ENCODE results near the gene STK17A.
"Not testable (repeated sequence)": the region's sequence is repeated elsewhere in the genome, so short reads cannot be mapped to it uniquely, and the experiment has no call there.

STK17A gene

GRCh38 chr7:43572516-43573049, 10.3 kb upstream of the STK17A start:
- TF ChIP-seq EZH2 (IDR thresholded peaks at IDR 0.05) (no peak), FOXP2 (optimal IDR thresholded peaks at IDR 0.05; ENCODE audit: control extremely low read depth, extremely low read length, insufficient read depth) (no peak), POLR2AphosphoS5 (IDR thresholded peaks at IDR 0.05; ENCODE audit: borderline replicate concordance, low read depth, low read length) (no peak)
- DNase-seq (ENCODE audit: low read depth, low spot score) = peak; percentile 48

GRCh38 chr7:43573832-43574231, 9.1 kb upstream of the STK17A start:
- H3K27ac ChIP-seq; DNase-seq (ENCODE audit: low read depth, low spot score); H3K4me3 ChIP-seq; H3K36me3 ChIP-seq (ENCODE audit: insufficient read depth, low read length); H3K9ac ChIP-seq (ENCODE audit: insufficient read length); H3K9me3 ChIP-seq (ENCODE audit: low read depth, low read length): not testable (repeated sequence)

More at GRCh38 chr7:43572516-43573049, 10.3 kb upstream of the STK17A start:
- H3K9ac ChIP-seq (ENCODE audit: insufficient read length) = no peak overlapping the region
- H3K36me3 ChIP-seq (ENCODE audit: insufficient read depth, low read length) = no peaks in the 10 kb centered on the region
- H3K27ac ChIP-seq = peak overlapping the region; percentile 46; the same call in 1 of the 2 replicates
- H3K9me3 ChIP-seq (ENCODE audit: low read depth, low read length) = no peaks in the 10 kb centered on the region
- H3K4me3 ChIP-seq = no peak overlapping the region

DNA sequence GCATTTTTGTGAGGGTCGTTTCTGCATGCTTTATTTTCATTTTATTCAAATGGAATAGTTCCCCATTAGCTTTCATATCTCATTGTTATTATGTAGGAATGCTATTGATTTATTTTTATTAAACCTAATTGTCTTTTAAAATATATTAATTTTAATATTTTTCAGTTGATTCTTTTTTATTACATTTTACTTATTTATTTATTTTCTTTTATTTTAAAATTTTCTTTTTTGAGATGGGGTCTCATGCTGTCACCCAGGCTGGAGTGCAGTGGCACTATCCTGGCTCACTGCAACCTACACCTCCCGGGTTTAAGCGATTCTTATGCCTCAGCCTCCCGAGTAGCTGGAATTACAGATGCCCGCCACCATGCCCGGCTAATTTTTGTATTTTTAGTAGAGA, 7.4 kb upstream of the STK17A start:
- Histone ChIP-seq H3K4me3 (no peak overlapping the region), H3K9ac (ENCODE audit: insufficient read length) (no peak overlapping the region), H3K9me3 (ENCODE audit: low read depth, low read length) (no peaks in the 10 kb centered on the region), H3K27ac (no peak overlapping the region), H3K36me3 (ENCODE audit: insufficient read depth, low read length) (no peaks in the 10 kb centered on the region)
- no peak for TF ChIP-seq FOXP2 (optimal IDR thresholded peaks at IDR 0.05; ENCODE audit: control extremely low read depth, extremely low read length, insufficient read depth)
- no peak for TF ChIP-seq POLR2AphosphoS5 (IDR thresholded peaks at IDR 0.05; ENCODE audit: borderline replicate concordance, low read depth, low read length)
- DNase-seq (ENCODE audit: low read depth, low spot score) = no peak

GRCh38 chr7:43576241-43576640, 6.7 kb upstream of the STK17A start:
- no peak for DNase-seq (ENCODE audit: low read depth, low spot score)
- Histone ChIP-seq H3K27ac (no peak overlapping the region), H3K4me3 (no peak overlapping the region), H3K9me3 (ENCODE audit: low read depth, low read length) (no peaks in the 10 kb centered on the region), H3K36me3 (ENCODE audit: insufficient read depth, low read length) (no peaks in the 10 kb centered on the region), H3K9ac (ENCODE audit: insufficient read length) (no peak overlapping the region)
- TF ChIP-seq EZH2 (IDR thresholded peaks at IDR 0.05) (no peak), POLR2AphosphoS5 (IDR thresholded peaks at IDR 0.05; ENCODE audit: borderline replicate concordance, low read depth, low read length) (no peak), FOXP2 (optimal IDR thresholded peaks at IDR 0.05; ENCODE audit: control extremely low read depth, extremely low read length, insufficient read depth) (no peak)

- no peak for DNase-seq (ENCODE audit: low read depth, low spot score)
- no peak overlapping the region for H3K27ac ChIP-seq
- TF ChIP-seq POLR2AphosphoS5 (IDR thresholded peaks at IDR 0.05; ENCODE audit: borderline replicate concordance, low read depth, low read length) (no peak), EZH2 (IDR thresholded peaks at IDR 0.05) (no peak), FOXP2 (optimal IDR thresholded peaks at IDR 0.05; ENCODE audit: control extremely low read depth, extremely low read length, insufficient read depth) (no peak)
These were observed 5.4 kb upstream of the STK17A start for GRCh38 chr7:43577485-43577951.

DNA sequence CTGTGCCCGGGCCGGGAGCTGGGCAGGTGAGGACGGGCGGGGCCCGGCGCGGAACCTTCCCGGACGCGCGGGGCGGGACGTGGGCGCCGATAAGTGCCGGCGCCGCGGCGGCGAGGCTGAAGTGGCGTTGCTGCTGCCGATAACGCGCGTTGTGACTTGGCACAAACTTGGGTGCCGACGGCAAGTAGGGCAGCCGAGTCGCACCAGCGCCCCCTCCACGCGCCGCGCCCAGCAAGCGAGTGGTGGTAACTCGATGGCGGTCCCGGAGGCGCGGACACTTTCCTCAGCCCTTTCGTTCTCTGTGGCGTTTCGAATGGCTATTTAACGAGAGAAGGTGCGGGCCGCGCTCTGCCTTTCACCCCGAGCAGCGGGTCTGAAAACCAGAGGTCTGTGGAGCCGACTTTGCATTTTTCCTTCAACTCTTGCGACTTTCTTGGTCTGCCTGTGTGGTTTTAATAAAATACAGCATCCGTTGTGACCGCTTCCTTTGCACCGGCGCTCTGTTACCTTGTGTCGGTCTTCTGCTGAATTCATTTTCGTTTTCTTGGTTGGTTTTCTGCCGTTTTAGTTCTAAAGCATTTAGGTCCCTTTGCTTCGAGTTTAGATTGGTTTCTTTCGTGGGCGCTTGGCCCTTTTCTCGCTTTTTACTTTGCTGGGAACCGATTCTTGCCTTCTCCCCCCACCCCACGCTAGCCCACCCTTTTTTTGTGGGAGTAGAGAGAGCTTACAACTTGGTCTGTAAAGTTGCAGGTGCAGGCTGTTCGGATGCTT, 701 bp downstream of the STK17A start:
- TF ChIP-seq FOXP2 (optimal IDR thresholded peaks at IDR 0.05; ENCODE audit: control extremely low read depth, extremely low read length, insufficient read depth) (no peak), POLR2AphosphoS5 (IDR thresholded peaks at IDR 0.05; ENCODE audit: borderline replicate concordance, low read depth, low read length) (no peak)
- no peak for DNase-seq (ENCODE audit: low read depth, low spot score)
- Histone ChIP-seq H3K27ac (no peak overlapping the region), H3K9me3 (ENCODE audit: low read depth, low read length) (no peaks in the 10 kb centered on the region), H3K9ac (ENCODE audit: insufficient read length) (peak overlapping the region; percentile 75), H3K36me3 (ENCODE audit: insufficient read depth, low read length) (no peaks in the 10 kb centered on the region), H3K4me3 (peak overlapping the region; percentile 92)

More at GRCh38 chr7:43577485-43577951, 5.4 kb upstream of the STK17A start:
- no peak overlapping the region for H3K4me3 ChIP-seq
- no peaks in the 10 kb centered on the region for H3K36me3 ChIP-seq (ENCODE audit: insufficient read depth, low read length)
- H3K9ac ChIP-seq (ENCODE audit: insufficient read length) = no peak overlapping the region
- no peaks in the 10 kb centered on the region for H3K9me3 ChIP-seq (ENCODE audit: low read depth, low read length)

DNA sequence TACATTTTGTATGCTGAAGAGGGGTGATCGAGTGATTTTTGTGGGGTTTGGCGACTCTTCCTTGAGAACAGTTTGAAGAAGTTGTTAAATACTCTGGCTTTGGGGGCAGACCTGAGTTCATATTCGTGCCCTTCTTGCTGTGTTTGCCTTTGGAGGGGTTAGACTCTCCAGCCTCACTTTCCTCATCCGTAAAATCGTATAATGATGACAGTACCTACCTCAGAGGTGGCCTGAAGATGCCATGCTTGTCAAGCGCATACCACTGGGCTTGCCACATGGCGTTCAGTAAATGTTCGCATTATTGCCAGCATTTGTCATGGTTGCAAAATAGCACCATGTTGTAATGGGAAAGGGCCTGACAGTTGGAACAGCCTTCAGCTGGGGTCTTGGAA, 1.3 kb downstream of the STK17A start:
- H3K36me3 ChIP-seq (ENCODE audit: insufficient read depth, low read length) = no peaks in the 10 kb centered on the region
- no peaks in the 10 kb centered on the region for H3K9me3 ChIP-seq (ENCODE audit: low read depth, low read length)
- peak overlapping the region; percentile 92 for H3K4me3 ChIP-seq
- no peak for DNase-seq (ENCODE audit: low read depth, low spot score)
- no peak overlapping the region for H3K9ac ChIP-seq (ENCODE audit: insufficient read length)
- no peak for TF ChIP-seq FOXP2 (optimal IDR thresholded peaks at IDR 0.05; ENCODE audit: control extremely low read depth, extremely low read length, insufficient read depth)
- no peak for TF ChIP-seq POLR2AphosphoS5 (IDR thresholded peaks at IDR 0.05; ENCODE audit: borderline replicate concordance, low read depth, low read length)
- no peak for TF ChIP-seq EZH2 (IDR thresholded peaks at IDR 0.05)
- no peak overlapping the region for H3K27ac ChIP-seq

- not testable (repeated sequence) for H3K9me3 ChIP-seq (ENCODE audit: low read depth, low read length); H3K9ac ChIP-seq (ENCODE audit: insufficient read length); H3K4me3 ChIP-seq; H3K36me3 ChIP-seq (ENCODE audit: insufficient read depth, low read length); DNase-seq (ENCODE audit: low read depth, low spot score); H3K27ac ChIP-seq
These were observed 1.8 kb downstream of the STK17A start for GRCh38 chr7:43584733-43585132.

DNA sequence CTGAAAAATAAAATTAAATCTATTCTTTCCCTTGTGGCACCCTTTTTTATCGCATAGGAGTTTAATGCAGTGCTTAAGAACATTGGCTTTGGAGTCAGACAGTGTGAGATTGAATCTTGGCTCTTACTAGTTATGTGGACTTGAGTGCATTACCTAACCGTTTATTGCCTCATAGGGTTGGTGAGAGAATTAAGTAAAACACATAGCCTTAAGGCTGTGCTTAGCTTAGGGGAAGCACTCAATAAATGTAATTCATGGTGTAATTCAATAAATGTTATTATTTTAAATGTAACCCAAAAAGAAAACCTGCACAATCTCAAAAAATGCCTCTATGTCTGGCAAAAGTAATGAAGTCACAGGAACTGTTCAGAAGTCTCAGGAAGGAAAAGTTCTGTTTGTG, 2.7 kb downstream of the STK17A start:
- Histone ChIP-seq H3K4me3 (no peak overlapping the region), H3K27ac (no peak overlapping the region)

More for the DNA sequence above, 2.7 kb downstream of the STK17A start:
- H3K9me3 ChIP-seq (ENCODE audit: low read depth, low read length) = no peaks in the 10 kb centered on the region
- no peak for TF ChIP-seq EZH2 (IDR thresholded peaks at IDR 0.05)
- no peak for TF ChIP-seq FOXP2 (optimal IDR thresholded peaks at IDR 0.05; ENCODE audit: control extremely low read depth, extremely low read length, insufficient read depth)
- no peak for TF ChIP-seq POLR2AphosphoS5 (IDR thresholded peaks at IDR 0.05; ENCODE audit: borderline replicate concordance, low read depth, low read length)
- no peak overlapping the region for H3K9ac ChIP-seq (ENCODE audit: insufficient read length)
- no peaks in the 10 kb centered on the region for H3K36me3 ChIP-seq (ENCODE audit: insufficient read depth, low read length)
- no peak for DNase-seq (ENCODE audit: low read depth, low spot score)

Measured in SK-N-MC (cell line).